NCI-H524 (cell line): ENCODE data around the gene NAGK.
"Not testable (repeated sequence)": the region's sequence is repeated elsewhere in the genome, so short reads cannot be mapped to it uniquely, and the experiment has no call there.

Experiments
- DNase-seq, 2 experiments: peaks; one replicate each; lab custom pipeline; 2025; lab: John Stamatoyannopoulos, UW

NAGK gene

GRCh38 chr2:71068218-71069035 lies at the start of gene NAGK:
Gene NAGK (plus strand): TSS chr2:71068648. CDS start chr2:71068684, 36 bp downstream.
- DNase-seq, result peak; percentile 89 to 92

GRCh38 chr2:71019989-71020388 lies 48.5 kb upstream of the NAGK start:
- DNase-seq, result not testable (repeated sequence)

- DNase-seq, result not testable (repeated sequence)
Observed at GRCh38 chr2:71021394-71021793, 47.1 kb upstream of the NAGK start.

GRCh38 chr2:71023553-71024243 lies 44.8 kb upstream of the NAGK start:
- DNase-seq, result not testable (repeated sequence)

GRCh38 chr2:71036296-71036695 lies 32.2 kb upstream of the NAGK start:
- not testable (repeated sequence) for DNase-seq

- no peak for DNase-seq
Observed at GRCh38 chr2:71042287-71042686, 26.2 kb upstream of the NAGK start.

- no peak for DNase-seq
Observed at GRCh38 chr2:71043531-71044407, 24.7 kb upstream of the NAGK start.

GRCh38 chr2:71045151-71045550 lies 23.3 kb upstream of the NAGK start:
- no peak for DNase-seq

- no peak for DNase-seq
Observed at GRCh38 chr2:71045865-71046548, 22.4 kb upstream of the NAGK start.

GRCh38 chr2:71048096-71048495 lies 20.4 kb upstream of the NAGK start:
- DNase-seq, result no peak

GRCh38 chr2:71049704-71050360 lies 18.6 kb upstream of the NAGK start:
- DNase-seq, result not testable (repeated sequence)

GRCh38 chr2:71055206-71055740 lies 13.2 kb upstream of the NAGK start:
- not testable (repeated sequence) for DNase-seq

- no peak for DNase-seq
Observed at GRCh38 chr2:71060211-71060610, 8.2 kb upstream of the NAGK start.

- DNase-seq, result no peak
Observed at GRCh38 chr2:71060871-71061270, 7.6 kb upstream of the NAGK start.

- DNase-seq, result no peak
Observed at GRCh38 chr2:71063216-71063615, 5.2 kb upstream of the NAGK start.

- DNase-seq, result no peak
Observed at GRCh38 chr2:71064110-71064611, 4.3 kb upstream of the NAGK start.

- no peak for DNase-seq
Observed at GRCh38 chr2:71064754-71065621, 3.5 kb upstream of the NAGK start.

- DNase-seq, result no peak
Observed at GRCh38 chr2:71066856-71067255, 1.6 kb upstream of the NAGK start.

GRCh38 chr2:71067567-71068217 lies 756 bp upstream of the NAGK start:
- DNase-seq, result peak in 1 of 2 experiments; percentile 10
